NCI-H1436 treated with DMSO at 0.1 percent for 48 hours (cell line): Measurements from ENCODE around the gene GBX1.

Experiments used
- DNase-seq: peaks from one replicate; lab custom pipeline; 2025; lab: John Stamatoyannopoulos, UW

The GBX1 gene

DNA sequence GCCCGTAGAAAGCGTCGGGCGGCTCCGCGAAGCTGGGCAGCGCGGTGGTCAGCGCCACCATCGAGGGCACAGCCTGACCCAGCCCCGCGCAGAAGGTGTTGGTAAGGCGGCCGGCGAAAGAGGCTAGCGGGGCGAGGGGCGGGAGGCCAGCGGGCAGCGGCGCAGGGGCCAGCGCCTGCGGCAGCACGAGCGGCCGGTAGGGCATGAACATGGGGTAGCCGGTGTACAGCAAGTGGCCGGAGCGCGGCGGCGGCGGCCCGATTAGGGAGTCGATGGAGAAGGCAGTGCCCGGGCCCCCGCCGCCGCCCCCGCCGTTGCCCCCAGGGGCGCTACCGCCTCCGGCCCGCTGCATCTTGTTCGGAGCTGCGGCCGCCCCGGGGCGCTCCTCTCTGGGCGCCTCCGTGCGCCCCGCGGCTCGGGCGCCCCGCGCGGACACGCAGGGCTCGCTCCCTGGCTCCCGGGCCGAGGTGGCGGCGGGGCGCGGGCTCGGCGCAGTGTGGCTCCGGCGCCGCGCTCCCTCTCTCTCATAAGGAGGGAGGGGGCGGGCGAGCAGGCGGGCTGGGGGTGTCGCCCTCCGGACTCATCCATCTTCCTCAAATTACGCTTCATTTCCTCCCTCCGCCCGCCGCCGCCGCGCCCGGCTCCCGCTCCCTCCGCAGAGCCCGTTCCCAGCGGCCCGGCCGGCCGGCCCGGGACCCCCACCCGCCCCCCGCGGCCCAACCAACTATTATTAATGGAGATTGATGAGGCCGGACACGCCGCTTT lies at the start of gene GBX1:
TSS of gene GBX1 (minus strand) at position 498 of the 765 bp plus-strand sequence. CDS start at position 352, 146 bp downstream.
- DNase-seq, result no peak

DNA sequence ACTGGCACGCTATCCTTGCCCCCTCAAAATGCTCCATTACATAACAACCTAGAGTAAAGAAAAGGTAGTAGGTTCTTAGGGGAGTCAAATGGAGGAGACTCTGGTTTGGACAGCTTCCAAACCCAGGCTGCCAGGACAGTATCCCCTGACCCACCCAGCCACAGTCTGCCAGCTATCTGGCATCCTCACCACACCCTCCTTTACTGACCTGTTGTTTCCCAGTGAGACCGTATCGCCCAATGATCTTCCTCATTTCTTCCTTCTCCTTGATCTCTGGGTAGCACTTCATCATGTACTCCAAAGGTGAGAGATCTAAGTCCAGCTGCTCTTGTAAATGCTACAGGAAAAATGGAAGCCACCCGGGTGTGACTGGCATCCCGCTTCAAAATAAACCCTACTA lies 47.9 kb upstream of the GBX1 start:
- DNase-seq, result no peak

DNA sequence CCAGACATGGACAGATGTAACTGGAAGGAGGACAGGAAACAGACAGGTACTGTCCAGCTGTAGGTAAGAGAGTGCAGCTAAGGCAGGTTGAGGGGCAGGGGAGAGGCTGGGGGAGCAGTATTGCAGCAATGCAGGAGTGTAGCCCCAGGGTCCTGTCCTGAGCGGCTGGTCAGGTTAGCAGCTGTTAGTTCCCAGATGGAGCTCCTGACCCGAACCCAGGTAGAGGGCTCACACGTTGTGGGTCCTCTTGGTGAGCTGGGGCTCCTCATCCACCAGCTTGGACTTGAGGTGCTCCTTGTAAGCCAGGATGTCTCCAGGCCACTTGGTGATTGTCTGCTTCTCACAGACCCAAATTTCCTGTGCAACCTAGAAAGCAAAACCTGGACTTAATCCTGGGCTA lies 46.3 kb upstream of the GBX1 start:
- no peak for DNase-seq

DNA sequence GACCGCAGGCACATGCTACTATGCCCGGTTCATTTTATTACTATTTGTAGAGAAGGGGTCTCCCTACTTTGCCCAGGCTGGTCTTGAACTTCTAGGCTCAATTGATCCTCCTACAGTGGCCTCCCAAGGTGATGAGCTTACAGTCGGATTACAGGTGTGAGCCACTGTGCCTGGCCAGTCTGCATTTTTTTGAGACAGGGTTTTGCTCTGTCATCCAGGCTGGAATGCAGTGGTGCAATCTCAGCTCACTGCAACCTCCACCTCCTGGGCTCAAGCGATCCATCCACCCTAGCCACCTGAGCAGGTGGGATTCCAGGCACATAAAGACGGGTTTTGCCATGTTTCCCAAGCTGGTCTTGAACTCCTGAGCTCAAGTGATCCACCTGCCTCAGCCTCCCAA lies 45.1 kb upstream of the GBX1 start:
- no peak for DNase-seq

DNA sequence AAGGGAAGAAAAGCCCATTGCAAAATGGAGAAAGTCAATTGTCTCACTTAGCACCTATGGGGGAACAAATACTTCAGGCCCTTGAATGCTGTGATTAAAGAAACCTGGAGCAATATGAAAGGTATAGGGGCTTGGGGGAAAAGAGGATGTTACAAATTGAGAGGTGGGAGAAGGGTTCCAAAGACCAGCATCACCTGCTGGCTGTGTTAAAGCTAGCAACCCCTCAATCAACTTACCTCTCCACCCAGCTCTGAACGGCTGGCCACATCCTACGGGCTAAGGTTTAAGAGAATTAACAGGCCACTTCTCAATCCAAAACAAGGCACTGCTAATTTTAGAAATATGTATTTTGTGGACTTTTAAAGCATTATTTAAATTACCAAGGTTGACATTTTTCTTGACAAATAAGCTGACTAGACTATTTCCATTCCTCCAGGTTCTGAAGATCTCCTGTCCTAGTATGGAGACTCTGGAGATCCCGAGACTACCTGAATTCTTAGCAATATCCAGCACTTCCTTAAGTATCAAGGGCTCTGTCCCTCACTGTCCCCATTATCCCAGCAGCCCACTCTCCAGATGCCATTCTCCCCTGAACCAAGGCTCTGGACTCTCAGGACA lies 43.8 kb upstream of the GBX1 start:
- DNase-seq, result no peak

DNA sequence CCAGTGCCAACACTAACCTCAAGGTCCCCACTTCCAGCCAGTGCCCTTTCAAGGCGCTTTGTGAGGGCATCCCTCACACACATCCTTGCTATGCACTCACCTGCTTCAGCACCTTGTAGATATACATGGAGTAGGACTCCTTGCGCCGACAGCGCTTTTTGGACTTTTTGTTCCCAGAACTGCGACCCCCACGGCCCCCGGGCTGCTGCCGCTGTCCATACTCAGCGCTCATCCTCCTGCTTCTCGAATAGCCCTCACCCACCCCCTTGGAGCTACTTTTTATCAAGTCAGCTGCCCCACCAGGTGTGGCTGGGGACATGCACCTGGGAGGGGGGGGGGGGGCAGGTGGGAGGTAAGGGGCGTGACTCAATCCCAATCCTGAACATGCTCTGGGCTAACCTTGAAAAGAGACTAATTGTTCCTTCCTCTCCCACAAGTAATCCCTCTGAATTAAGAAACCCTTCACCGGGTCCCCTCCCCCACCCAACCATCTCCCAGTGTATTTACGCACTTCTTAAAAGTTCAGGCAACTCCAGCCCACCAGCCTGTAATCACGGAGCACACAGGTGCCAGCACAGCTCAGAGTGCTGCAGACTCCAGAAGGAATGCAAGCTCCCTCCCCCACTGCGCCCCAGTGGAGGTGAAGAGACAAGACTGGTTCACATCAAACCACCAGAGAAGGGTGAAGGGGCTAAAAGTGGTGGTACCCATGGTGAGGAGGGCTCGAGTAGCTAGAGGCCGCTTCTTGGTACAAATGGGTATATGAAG lies 42.8 kb upstream of the GBX1 start, which contains the start of gene H2BK1:
TSS of gene H2BK1 (minus strand) at position 402 of the 768 bp plus-strand sequence. CDS start at position 232, 170 bp downstream.
- DNase-seq, result no peak

DNA sequence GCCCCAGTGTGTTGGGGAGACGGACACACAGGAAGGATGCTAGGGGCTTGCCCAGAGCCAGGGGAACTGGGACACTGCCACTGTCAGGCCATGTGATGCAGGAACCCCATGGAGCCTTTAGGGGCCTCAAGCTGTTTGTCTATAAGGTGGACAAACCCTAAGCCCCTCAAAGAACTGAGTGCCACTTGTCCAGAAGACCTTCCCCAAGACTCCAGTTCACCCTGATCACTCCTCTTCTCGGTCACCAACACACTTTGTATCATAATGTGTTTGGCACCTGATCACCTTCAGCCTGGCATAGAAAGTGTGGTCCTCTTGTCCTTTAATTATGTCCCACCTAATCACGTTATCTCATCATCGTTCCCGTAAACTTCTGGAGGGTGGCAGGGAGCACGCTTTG lies 42.1 kb upstream of the GBX1 start:
- DNase-seq, result no peak

DNA sequence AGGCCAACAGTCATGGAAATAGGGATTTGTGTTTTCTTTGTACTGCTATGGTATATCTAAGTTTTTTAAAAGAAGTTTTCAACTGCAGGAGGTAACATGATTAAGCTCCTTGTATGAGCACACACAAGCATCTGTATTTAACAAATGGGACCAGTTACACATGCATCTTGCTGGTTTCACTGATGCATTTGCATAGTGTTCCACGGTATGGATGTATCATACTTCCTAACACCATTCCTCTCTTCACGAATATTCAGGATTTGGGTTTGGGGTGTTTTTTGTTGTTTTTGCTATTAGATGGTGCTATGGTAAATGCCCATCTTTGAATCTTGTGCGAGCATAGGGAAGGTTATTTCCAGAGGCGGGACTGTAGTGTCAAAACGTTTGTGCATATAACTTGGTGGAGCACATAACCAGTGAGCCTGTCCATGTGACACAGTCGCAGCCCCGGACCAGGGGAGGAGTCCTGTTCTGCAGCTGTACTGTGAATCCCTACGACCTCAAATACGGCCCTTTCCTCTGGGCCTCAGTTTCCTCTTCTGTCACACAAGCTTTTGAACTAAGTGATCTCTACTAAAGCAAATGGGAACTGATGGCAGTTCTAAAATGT lies 40.9 kb upstream of the GBX1 start:
- DNase-seq, result no peak

DNA sequence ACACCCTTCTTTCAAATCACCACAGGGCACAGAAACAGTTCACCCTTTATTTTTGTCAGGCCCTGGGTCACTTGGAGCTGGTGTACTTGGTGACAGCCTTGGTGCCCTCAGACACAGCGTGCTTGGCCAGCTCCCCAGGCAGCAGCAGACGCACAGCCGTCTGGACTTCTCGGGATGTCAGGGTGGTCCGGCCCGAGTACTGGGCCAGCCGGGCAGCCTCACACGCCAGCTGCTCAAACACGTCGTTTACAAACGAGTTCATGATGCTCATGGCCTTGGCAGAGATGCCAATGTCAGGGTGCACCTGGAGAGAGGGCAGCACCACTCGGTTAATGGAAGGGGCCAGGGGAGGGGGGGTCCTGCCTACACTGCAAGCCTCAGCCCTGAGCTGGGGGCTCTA lies 40.3 kb upstream of the GBX1 start:
- DNase-seq, result no peak

DNA sequence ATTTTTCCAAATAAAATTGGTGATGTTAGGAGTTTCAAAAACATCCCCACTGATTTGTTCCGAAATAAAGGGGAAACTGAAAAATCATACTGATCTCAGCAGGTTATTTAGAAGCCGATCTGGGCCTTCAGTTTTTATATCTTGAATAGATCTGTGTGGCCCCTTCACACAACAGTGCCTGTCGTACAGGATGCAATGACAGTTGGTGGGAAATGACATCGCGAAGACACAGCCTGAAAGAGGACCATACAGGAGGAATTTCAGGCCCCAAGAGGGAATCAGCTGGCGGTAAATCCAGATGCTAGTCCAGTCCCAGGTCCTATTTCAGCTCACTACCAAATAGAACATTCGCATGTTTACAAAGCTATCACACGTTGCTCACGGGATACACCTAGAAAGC lies 39.8 kb upstream of the GBX1 start:
- DNase-seq, result no peak

DNA sequence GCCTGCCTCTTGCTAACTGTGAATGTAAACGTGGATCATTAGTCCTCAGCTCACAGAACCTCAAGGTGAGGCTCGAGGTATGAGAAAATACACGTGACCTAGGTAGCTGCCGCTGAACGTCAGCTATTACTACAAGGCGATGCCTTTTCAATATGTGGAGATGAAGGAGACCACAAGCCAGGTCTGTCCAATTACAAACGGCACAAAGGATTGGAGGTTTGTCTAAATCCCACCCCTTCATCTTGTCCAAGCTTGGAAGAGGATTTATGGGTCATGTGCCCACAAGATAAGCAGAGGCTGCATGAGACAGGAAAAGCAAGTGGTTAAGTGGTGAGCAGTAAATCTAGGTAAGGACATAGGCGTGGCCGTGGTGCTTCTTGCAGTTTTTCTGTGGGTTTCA lies 39.4 kb upstream of the GBX1 start:
- no peak for DNase-seq

DNA sequence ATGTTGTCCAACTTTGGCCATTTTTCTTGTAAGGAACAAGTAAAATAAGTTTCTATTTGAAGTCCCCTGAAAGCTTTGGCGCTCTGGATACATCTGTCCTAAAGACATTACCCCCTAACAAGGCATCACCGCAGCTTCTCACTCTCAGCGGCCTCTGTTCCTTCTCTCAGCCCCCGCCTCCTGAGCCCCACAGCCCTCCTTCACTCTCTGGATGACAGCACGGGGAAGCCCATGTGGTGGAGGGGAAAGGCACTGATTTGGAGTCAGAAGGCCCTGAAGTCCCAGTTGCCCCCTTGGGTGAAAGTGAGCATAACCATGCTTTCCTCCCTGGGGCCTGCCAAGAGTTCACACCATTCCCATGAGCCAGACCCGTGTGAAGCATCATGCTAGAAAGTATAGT lies 38.2 kb upstream of the GBX1 start:
- DNase-seq, result no peak

DNA sequence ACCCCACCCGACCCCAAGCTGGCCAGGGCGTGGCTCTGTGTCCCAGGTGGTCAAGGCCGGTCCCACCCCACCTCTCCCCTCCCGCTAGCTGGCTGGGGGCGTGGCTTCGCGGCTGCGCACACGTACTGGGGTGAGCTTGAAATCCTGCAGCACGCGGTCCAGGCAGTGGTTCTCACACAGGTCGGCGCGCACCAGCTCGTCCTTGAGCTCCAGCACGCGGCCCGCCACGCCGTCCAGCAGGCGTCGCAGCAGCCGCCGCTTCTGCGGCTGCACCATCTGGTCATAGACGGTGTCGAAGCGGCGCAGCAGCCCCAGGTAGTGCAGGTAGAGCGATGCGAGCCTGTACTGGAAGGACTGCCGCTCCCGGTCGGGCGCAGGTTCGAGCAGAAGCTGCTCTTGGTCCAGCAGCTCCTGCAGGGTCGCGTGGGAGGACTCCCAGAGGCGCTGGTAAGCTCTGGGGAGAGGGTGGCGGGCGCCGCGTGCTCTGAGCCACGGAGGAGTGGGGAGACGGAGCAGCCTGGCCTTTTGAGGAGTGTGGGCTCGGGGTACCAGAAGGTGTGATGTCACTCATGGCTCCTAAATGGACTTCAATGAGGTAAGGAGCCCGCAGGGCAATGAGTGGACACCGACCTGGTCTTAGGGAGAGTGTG lies 37.0 kb upstream of the GBX1 start:
- DNase-seq, result no peak

DNA sequence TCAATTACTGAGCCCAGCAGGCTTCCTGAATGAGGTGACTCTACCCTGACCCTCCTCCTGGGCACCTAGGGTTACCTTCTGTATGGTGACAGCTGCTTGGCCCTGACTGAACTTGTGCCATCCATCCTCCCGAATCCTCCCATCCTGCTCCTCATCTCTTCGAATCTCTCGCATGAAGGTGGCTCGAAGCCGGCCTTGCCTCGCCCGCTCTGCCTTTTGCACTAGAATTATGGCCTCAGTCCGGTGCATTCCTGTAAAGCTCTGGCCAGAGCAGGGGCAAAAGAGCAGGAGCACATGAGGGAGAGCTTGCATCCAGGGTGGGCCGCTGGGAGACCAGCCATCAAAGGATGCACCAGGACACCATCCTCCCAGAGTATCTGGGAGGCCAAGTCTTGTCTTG lies 35.3 kb upstream of the GBX1 start:
- DNase-seq, result no peak

DNA sequence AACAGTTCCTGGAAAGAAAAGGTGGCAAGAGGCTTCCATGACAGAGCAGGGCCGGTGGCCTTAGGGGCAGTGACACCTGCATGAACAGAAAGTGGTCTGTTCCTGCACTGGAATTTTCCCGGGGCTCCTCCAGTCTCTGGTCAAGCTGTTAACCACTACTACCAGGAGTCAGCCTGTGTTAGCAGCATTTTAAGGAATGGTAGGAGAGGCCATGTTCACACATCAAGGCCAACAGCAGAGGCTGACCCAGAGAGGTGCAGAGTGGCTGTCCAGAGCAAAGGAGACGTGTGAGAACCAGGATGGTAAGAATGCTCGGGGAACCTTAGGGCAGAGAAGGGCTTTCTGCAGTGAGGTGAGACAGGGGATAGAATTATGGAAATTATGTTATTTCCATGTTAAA lies 34.3 kb upstream of the GBX1 start:
- no peak for DNase-seq

DNA sequence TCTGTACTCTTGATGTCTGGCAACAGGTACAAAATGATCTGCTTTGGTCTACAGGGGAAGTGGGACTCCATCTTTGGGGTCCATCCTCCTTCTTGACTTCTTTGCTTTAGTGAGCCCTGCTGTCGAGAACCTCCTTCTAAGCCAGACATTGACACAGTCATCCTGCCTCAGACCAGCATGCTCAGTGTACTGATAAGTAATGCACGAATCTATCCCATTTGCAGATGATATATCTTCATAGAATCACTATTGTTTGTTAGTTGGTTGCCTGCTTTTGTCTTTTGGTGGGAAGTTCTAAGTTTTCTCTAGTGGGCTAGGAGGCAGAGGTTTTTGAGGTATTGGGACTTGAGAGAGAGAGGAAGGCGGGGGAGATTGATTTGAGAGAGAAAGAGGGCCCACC lies 33.9 kb upstream of the GBX1 start:
- no peak for DNase-seq

DNA sequence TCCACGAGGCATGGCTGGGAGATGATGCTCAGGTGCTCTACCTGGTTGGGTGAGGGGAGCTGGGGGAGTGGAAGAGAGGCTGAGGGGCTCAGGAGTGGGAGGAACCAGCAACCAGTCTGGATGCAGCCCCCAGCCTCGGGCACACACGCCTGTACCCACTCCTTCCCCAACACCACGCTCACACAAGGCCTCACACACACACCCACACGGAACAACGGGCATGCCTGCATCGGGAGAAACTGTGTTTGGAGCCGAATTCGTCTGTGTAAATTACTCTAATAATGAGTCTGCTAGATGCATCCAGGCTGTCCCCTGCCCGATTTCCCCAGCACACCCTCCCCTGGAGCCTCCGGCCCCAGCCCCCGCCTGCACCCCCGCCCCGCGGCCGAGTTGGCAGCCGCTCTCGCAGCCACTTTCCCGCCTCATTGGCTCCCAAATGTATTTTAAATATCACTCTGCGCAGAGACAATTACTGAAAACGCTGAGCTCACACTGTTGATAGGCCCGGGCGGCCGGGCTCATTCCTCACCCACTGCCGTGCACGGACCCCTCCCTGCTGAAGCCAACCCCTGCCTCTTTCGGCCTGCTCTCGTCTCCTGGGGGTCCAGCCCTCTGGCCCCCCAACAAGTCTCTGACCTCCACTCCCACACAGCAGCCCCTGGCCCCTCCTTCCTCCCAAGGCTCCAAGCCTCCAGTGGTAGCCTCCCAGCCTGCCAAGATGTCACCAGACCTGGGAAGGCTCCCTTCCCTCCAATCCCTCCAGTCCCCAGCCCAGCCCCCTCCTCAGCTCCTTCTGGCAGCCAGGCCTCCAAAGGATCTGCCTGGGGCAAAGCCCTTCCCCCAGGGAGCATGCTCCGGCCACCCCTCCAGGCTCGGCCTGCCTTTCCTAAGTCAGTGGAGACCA lies 31.7 kb upstream of the GBX1 start:
- peak; percentile 51 for DNase-seq

DNA sequence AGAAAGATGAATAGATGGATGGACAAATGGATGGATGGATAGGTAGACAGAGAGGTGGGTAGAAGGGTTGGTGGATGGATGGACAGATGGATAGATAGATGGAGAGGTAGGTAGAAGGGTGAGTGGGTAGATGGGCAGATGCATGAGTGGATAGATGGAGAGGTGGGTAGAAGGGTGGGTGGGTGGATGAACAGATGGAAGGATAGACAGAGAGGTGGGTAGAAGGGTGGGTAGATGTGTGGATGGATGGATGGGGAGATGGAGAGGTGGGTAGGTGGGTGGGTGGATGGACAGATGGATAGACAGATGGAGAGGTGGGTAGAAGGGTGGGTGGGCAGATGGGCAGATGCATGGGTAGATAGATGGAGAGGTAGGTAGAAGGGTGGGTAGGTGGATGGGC lies 30.4 kb upstream of the GBX1 start:
- DNase-seq, result no peak

DNA sequence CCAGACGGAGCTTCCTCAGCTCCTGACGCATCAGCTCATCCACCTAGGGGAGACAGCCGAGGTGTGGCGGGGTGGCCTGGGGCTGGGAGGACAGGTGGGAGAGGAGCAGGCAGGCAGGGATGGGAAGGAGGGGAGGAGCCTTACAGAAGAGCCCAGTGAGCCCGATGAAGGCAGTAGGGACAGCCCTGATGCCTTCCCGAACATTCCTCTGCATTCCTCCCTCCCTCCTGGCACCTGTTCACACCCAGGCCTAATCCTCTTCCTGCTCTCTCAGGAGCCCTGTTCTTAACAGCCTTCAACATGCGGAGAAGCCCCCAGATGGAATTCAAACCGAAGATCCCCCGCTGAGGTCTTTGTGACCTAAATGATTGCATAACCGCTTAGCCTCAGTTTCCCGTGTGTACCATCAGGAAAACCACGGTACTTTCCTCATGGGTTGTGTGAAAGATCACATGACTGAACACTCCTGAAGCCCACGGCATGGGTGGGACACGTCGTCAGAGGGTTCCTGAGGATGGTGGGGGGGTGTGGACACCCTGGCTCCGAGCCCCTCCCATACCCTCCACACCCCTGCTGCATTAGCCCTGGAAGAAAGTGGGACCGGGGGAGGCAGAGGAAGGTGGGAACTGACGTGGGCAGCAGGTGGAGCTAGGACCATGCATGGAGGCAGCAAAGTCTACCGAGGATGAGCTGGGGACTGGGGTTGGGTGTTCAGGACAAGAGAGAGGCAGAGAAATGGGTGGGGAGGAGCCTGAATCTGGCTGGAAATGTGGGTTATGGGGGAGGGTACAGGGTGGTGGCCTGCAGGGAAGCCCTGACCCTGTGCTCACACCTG lies 28.3 kb upstream of the GBX1 start:
- no peak for DNase-seq

DNA sequence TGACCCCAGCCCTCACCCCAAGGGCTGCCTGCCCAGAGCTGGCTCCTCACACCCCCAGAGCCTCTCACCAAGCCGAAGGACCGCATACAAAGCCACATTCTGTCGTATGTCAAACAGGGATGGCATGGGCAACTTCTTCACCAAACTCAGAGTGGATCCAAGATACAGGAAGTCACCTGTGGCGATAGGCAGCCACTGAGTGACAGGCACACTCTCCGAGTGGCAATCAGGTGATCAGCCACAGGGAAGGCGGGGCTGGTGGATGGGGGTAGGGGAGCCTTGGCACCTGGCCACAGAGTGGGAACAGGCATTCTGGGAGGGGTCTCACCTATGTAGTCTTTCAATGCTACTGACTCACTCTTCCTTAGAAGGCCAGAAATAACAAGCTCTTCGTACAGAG lies 26.7 kb upstream of the GBX1 start:
- no peak for DNase-seq
